A172 (cell line): ENCODE results near the gene WDR38. TPM values are rescaled to one million over a fixed set of nuclear protein-coding genes. Genes with fewer than 3 reads are reported as not detected.
"Not testable (repeated sequence)": the region's sequence is repeated elsewhere in the genome, so short reads cannot be mapped to it uniquely, and the experiment has no call there.

Experiments used
- DNase-seq: peaks from one replicate; pipeline ENCODE4 v3.0.0-alpha.2; 2015; ENCODE audit warnings: low spot score
- total RNA-seq: library from RNA; depleted of rRNA; stranded (reverse); fragments of >200 nt; shearing (Covaris generic); gene quantifications from 2 replicates; pipeline ENCODE4 v1.2.3, GENCODE V29; 2014

Gene WDR38
- total RNA-seq, 1 experiment from 2014 or later: not detected

DNA sequence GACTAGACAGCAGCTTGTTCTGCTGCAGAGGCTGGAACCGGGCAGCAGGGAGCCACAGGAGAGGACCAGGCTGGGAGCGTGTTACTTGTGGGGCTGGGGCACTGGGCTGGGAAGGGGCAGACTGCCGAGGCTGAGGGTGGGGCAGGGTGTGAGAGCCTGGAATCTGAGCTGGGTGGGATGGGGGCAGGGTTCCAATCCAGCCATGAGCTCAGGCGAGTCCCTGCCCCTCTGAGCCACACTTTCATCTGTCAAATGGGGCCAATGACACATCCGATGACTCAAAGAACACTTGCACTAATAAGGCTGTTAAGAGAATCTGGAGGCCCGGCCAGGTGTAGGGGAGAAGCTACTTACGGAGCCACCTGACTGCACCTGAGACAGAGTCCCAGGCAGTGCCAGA lies 18.7 kb upstream of the WDR38 start:
- DNase-seq: peak; percentile 91

DNA sequence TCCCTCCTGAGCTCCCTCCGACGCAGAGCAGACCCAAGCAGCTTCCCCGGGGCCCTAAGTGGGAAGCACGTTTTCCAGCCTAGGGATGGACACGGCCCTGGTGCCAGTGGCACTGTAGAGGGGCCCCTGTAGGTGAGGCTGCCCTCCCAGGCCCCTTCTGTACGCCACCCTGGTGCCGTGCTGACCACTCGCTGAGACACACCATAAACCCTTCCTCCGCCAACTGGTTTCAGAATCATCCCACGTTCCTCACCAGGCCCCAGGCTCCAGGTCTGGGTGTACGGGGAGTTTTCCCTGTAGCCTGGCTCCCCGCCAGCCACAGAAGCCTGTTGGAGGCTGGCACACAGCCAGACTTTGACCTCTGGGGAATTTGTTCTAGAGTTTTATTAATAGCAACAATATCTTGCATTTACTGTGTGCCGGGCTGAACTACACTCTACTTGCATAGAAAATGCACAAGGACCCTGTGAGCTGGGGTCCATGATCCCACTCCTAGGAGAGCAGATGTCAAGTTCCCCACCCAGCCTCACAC lies 18.2 kb upstream of the WDR38 start:
- DNase-seq: peak; percentile 80

DNA sequence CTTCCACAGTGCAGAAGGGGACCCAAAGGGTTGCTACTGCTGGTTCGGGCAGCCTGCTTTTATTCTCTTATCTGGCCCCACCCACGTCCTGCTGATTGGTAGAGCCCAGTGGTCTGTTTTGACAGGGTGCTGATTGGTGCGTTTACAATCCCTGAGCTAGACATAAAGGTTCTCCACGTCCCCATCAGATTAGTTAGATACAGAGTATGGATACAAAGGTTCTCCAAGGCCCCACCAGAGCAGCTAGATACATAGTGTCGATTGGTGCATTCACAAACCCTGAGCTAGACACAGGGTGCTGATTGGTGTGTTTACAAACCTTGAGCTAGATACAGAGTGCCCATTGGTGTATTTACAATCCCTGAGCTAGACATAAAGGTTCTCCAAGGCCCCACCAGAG lies 15.1 kb upstream of the WDR38 start:
- not testable (repeated sequence) for DNase-seq

DNA sequence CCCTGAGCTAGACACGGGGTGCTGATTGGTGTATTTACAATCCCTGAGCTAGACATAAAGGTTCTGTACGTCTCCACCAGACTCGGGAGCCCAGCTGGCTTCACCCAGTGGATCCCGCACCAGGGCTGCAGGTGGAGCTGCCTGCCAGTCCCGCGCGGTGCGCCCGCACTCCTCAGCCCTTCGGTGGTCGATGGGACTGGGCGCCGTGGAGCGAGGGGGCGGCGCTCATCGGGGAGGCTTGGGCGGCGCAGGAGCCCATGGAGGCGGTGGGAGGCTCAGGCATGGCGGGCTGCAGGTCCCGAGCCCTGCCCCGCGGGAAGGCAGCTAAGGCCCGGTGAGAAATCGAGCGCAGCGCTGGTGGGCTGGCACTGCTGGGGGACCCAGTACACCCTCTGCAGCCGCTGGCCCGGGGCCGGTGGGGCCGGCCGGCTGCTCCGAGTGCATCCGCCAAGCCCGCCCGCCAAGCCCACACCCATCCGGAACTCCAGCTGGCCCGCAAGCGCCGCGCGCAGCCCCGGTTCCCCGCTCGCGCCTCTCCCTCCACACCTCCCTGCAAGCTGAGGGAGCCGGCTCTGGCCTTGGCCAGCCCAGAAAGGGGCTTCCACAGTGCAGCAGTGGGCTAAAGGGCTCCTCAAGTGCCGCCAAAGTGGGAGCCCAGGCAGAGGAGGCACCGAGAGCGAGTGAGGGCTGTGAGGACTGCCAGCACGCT lies 14.5 kb upstream of the WDR38 start:
- not testable (repeated sequence) for DNase-seq

DNA sequence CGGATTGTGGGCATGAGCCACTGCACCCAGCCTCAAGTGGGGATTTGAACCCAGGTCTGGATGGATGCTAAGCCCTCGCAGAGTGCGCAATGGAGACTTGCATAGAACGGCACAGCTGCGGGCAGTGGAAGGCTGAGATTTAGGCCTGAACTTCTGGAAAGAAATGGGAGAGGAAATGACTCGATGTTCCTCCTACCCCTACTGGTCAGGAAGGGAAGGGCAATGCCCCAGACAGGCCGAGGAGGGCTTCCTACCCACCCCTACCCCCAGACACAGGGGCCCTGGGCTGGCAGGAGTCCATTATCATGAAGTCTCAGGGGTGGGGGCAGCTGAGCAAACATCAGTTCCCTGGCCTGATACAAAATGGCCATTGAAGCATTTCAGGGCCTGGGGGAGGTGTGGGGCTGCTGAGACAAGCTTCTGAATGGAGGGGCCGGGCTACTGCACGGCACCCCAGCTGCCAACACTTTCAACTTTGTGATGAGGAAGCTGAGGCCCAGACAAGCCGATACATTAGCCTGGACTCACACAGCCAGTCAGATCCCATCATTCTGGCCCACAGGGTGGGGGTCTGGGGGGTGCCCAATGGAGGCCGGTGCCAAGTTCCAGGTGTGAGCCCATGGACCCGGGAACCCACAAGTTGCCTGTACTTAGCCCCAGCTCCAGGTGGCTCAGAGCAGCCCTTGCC lies 13.5 kb upstream of the WDR38 start:
- DNase-seq: peak; percentile 46

DNA sequence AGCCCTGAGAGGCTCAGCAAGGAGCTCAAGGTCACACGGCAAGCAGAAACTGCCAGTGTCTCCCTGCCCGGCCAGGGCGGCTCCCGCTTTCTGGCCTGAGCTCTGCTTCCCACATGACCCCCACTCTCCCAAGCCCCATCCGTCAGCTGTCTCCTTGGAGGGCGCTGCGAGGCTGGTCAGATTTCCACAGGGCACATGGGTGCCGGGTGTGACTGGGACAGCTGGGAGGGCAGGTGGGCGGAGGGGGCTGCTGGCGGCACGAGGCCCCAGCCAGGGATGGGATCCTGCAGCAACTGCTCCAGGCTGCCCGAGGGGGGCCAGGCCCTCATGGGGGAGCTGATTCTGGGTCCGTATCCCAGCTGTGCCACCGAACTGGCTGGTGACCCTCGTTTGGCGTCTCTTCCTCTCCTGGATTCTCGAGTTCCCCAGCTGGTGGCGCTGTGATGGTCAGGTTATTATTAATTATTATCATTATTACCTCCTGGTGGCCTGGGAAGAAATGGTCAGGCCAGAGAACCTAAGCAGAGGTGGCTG lies 12.9 kb upstream of the WDR38 start:
- no peak for DNase-seq

DNA sequence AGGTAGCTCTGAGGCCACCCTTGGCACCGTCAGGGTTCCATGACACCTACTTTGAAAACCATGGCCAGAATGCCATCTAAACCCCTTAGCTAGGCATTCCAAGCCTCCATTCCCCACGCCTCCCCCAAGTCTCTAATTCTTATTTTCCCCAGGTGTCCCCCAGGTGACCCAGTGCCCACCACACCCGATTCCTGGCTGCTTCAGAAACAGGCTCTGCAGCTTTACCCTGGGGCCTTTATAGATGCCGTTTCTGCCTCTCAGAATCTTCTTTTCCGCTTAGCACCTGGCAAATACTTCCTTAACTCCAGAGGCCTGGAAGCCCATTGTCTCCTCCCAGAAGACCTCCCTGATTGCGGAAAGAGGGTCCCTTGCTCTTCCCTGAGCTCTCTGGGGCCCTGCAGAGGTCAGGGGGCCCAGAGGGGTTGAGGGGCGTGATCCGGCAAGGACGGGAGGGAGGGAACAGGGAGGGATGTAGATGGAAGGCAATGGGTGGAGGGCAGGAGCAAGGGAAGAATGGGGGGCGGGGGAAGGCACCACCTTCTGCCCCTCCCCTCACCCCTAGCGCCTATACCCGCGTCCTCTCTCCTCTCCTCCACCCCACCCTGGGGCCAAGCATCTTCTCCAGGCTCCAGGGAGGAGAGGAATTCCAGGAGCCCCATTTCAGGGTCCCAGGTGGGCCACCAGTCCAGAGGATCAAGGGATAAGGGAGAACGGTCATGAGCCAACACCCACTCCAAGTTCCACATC lies 12.0 kb upstream of the WDR38 start:
- no peak for DNase-seq

DNA sequence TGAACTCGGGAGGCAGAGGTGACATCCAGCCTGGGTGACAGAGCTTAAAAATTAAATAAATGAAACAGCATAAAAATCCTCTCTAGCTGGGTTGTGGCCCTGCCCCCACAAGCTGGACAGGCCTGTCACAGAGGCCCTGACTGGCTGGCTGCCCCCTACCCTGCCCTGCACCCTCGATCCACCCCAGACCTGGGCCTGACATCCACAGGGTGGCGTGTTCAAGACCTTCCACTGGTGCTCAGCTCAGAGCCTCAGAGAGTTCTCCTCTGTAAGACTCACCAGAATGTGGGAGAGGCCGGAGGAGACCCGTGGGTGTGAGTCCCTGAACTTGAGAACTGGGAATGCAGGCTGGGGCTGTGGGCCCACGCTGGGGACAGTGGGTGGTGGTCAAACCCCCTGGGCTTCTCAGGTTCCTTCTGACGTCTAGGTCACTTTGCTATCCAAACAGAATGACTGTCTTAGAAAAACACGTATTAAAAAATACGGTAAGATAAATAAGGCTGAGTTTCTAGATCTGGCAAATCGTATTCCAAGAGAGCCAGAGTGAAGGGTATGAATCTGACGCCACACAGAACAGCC lies 9.7 kb upstream of the WDR38 start:
- no peak for DNase-seq

DNA sequence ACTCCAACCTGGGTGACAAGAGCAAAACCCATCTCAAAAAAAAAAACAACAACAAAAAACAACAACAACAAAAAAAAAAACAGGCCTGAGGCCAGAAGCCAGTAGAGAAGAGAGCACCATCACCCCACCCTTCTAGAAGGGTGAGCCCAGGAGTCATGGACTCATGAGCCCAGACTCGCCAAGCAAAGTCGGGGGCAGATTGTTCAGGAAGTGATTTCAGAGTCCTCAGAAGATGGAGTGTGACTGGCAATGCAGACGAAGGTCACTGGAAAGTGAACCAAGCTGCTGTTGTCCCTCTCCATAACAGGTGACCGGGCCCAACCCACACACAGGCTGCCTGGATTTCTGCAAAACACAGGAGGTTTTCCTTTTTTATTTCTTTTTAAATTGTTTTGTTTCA lies 9.0 kb upstream of the WDR38 start:
- DNase-seq: no peak

DNA sequence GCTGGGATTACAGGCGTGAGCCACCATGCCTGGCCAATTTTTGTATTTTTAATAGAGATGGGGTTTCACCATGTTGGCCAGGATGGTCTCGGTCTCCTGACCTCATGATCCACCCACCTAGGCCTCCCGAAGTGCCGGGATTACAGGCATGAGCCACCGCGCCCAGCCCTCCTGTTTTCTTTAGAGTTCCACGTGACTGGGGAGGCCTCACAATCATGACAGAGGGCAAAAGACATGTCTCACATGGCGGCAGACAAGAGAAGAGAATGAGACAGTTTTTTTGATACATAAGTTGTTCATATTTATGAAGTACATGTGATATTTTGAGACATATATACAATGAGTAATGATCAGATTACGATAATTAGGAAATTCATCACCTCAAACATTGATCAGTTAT lies 6.8 kb upstream of the WDR38 start:
- DNase-seq: not testable (repeated sequence)

DNA sequence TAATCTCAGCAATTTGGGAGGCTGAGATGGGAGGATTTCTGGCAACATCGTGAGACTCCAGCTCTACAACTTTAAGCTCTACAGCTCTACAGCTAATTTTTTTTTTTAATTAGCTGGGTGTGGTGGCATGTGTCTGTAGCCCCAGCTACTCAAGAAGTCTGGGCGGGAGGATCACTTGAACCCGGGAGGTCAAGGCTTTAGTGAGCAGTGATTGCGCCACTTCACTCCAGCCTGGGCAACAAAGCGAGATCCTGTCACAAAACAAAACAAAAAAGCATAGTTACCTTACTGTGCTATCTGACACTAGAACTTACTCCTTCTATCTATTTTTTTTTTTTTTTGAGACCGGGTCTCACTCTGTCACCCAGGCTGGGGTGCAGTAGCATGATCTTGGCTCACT lies 6.3 kb upstream of the WDR38 start:
- DNase-seq: no peak

DNA sequence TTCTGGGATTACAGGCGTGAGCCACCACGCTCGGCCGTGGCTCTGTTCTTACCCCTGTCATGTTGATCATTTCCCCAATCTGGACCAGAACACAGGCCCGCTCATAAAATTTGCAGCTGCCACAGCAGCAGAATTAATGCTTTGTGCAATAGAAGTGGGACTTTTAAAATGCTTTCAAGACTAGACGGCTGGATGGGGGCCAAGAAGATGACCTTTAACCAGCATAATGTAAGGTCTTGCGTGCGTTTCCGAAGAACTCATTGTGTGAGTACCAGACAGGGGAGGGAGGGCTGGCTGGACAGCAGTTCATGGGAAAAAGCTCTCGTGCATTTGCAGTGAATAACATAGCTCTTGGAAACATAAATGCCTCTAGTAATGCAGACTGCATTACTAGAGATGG lies 3.5 kb upstream of the WDR38 start:
- no peak for DNase-seq

DNA sequence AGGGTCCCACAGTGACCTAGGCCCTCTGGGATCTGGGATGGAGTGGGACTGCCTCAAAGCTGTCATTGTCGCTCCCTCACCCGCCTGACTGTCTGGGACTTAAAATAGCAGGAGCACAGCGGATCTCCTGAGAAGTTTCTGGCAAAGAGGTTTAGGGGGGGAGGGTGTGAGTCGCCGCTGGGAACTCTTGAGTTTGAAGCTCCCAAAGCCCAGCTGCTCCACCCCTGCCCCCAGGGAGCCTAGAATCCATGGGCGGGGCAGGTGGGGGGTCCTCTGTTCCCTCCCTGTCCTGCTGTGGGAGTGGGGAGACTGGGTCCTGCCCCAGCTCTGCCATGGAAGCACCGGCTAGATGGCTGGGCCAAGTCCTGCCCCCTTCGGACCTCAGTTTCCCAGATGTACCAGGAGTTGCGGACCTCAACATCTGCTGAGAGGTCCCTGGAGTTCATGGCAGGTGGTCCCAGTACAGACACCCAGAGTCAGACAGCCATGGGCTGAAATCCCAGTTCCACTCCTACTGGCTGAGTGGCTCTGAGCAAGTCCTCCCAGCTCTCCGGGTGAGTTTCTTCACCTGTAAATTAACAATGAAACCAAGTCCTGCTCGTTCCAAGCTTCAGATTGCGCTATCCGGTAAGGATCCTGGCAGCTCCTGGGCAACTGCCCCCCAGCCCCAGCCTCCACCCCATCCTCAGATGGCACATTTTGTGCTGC lies 985 bp upstream of the WDR38 start:
- no peak for DNase-seq

DNA sequence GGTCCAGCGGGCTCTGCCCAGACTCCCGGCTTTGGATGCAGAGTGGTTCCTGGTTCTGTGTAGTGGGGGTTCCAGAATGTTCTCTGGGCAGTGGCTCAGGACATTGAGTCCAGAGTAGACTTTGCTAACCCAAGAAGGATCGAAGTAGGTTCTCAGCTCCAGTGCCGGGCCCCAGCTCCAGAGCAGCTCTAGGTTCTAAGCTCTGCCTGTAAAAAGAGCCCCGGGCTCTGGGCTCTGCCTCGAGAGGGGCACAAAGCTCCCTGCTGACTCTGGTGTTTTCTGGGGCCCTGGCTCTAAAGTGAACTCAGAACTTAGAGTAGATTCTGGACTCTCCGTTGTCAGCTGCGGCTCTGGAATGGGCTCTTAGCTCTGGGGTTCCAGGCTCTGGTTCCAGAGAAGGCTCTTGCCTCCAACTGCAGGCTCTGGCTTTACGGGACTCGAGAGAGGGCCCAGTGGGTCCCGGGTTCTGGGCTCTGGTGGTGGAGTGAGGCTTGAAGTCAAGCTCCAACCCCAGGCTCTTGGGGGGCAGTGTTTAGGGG lies 414 bp downstream of the WDR38 start:
- no peak for DNase-seq

DNA sequence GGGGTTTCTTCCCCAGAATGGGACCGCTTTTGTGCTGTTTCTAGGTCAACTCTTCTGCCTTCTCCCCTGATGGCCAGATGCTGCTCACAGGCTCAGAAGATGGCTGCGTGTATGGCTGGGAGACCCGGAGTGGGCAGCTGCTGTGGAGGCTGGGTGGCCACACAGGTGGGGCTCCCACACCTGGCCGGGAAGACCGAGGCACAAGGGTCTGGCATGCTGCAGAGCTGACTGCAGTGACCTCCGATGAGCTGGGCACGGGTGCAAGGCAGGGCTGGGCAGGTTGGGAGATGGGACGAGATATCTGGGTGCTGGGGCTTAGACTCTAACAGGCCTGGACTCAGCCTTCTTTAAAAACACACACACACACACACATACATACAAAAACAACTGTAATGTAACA lies 901 bp downstream of the WDR38 start:
- no peak for DNase-seq

DNA sequence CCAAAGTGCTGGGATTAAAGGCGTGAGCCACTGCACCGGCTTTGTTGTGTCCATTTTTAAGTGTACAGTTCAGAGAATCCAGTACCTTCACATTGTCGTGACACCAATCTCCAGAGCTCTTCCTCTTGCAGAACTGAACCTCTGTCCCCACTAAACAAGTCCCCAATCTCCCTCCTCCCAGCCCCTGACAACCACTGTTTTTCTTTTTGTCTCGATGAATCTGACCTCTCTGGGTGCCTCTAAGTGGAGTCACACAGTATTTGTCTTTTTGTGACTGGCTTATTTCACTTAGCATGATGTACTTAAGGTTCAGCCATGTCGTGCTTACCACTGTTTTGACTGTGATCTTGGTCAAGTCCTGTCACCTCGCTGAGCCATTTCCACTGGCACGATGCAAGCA lies 1.6 kb downstream of the WDR38 start:
- DNase-seq: no peak

DNA sequence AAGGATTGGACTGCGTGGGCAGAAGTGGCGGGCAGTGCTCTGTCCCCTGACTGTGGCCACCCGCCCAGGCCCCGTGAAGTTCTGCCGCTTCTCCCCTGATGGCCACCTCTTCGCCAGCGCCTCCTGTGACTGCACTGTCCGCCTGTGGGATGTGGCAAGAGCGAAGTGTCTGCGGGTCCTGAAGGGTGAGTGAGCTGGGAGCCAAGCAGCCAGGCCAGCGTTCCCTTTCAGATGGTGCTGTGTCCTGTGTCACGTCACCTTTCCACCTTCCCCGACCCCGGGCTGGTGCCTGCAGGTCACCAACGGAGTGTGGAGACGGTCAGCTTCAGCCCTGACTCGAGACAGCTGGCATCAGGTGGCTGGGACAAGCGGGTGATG lies 2.3 kb downstream of the WDR38 start:
- DNase-seq: no peak

DNA sequence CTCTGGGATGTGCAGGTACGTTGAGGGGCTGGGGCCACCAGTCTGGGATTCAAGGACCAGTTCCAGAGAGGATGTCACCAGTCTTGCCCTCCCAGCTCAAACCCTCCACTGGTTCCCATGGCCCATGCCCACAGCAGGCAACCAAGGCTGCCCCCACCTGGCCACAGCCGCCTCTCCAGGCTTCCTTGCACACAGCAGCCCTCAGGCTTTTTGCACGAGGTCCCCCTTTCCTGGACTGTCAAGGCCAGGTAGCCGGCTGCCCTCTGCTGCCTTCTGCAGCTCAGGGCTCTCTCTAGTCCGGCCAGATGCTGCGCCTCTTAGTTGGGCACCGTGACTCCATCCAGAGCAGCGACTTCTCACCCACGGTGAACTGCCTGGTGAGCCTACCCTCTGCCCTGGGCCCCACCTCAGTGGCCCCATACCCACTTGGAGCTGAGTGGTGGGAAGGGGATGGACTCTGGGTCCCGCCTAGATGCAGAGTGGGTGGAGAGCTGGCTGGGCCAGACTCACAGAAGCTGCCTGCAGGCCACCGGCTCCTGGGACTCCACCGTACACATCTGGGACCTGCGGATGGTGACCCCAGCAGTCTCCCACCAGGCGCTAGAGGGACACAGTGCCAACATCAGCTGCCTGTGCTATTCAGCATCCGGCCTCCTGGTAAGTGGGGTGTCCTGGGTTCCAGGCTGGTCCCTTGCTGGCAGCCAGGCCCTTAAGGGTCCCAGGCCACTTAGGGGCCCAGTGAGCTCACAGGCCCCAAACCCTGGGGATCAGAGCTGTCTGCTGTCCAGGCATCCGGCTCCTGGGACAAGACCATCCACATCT lies 2.9 kb downstream of the WDR38 start:
- DNase-seq: peak; percentile 47

DNA sequence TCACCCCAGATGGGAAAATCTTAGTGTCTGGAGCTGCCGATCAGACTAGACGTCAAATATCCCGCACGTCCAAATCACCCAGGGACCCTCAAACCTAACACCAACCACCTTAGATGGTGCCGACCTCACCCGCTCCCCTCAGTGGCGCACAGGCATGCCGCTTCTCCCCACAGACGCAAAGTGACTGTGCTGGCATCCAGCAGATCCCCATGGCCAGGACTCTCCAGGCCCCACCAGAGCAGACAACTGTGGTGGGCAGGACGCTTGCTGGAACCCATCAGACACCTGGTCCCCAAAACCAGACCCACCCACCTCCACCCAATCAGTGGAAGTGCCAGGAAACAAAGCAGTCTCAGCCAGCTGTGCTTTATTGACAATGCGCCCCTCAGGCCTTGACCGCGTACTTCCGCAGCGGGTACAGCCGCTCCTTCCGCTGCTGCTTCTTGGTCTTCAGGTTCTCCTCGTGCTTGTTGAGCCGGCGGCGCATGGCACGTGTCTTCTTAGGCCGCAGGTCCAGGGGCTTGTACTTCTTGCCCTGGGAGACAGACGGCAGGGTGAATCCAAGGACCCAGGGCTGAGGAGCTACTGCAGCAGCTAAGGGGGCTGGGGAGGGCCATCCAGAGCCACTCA lies 4.4 kb downstream of the WDR38 start:
- no peak for DNase-seq
